HCT116 (cell line): ENCODE data around the gene KDM3B. TPM values are rescaled to one million over a fixed set of nuclear protein-coding genes. Genes with fewer than 3 reads are reported as not detected.
A peak's percentile ranks its signal among the peaks of the same experiment; 100 is the strongest.

Experiments
- ATAC-seq: fragments of 200-7000 bp; cut with Tn5 transposase; 2 replicates; pipeline ENCODE4 v1.9.1; 2020; ENCODE audit warnings: mild to moderate bottlenecking, moderate library complexity
- BruUV-seq: library from RNA; stranded (reverse); fragments of 400-500 nt; replicated peaks from 2 replicates; lab custom pipeline; 2021; lab: Mats Ljungman, UMichigan
- CTCF ChIA-PET: fragments of 300-600 bp; sonication (Branson Sonifier 250); formaldehyde crosslinking; loops from one replicate; lab custom pipeline; 2021; ENCODE audit warnings: antibody characterized with exemption; lab: Charles Lee
- POLR2A ChIA-PET: fragments of 300-600, 350-600 bp; sonication (Branson Sonifier 250); formaldehyde crosslinking; loops from one replicate; lab custom pipeline; 2021; ENCODE audit warnings: antibody characterized with exemption; lab: Charles Lee
- RAD21 ChIA-PET, 2 experiments: fragments of 300-600 bp; sonication (Branson Sonifier 250); formaldehyde crosslinking; loops; one replicate each; lab custom pipeline; 2023; ENCODE audit warnings: low total read pairs in 2 of 2; ENCODE audit not compliant: uncharacterized antibody in 2 of 2, unreplicated experiment in 2 of 2, low non-redundant PET in 1 of 2; lab: Charles Lee
- DNase-seq: peaks from one replicate; pipeline ENCODE4 v3.0.0-alpha.2; 2010; ENCODE audit warnings: low read depth, low spot score
- H2AFZ ChIP-seq: fragments of 200-600 bp; shearing (Covaris generic), sonication (generic); 2 replicates; pipeline ENCODE4 v1.6.1; 2017; ENCODE audit warnings: low read depth, mixed run types, mixed read lengths, antibody characterized with exemption, low read length; ENCODE audit not compliant: poor library complexity, severe bottlenecking
- H3K27ac ChIP-seq: 2 replicates; pipeline ENCODE4 v1.5.1; 2012; ENCODE audit warnings: low read depth, low read length
- H3K27me3 ChIP-seq: fragments of 200-600 bp; sonication (generic); 2 replicates; pipeline ENCODE4 v1.6.1; 2016; ENCODE audit warnings: mixed run types, low read length, mixed read lengths; ENCODE audit not compliant: insufficient read depth
- H3K36me3 ChIP-seq, 2 experiments: fragments of 200-500 bp in 1 of 2; fragments of 200-600 bp in 1 of 2; sonication (Bioruptor generic) in 1 of 2; sonication (generic) in 1 of 2; 2 replicates each; pipeline versions ENCODE4 v1.5.1 to v1.6.1; 2014 to 2016; ENCODE audit warnings: low read length in 2 of 2, inconsistent platforms in 1 of 2, mixed read lengths in 1 of 2, mixed run types in 1 of 2; ENCODE audit not compliant: insufficient read depth in 2 of 2, control insufficient read depth in 1 of 2
- H3K4me1 ChIP-seq, 2 experiments: fragments of 200-600 bp in 1 of 2; sonication (generic) in 1 of 2; 2 replicates each; pipeline versions ENCODE4 v1.5.1 to v1.6.1; 2012 to 2017; ENCODE audit warnings: low read length in 2 of 2, inconsistent platforms in 1 of 2, mild to moderate bottlenecking in 1 of 2, mixed read lengths in 1 of 2, mixed run types in 1 of 2, moderate library complexity in 1 of 2; ENCODE audit not compliant: insufficient read depth in 2 of 2, control insufficient read depth in 1 of 2
- H3K4me2 ChIP-seq: fragments of 200-600 bp; sonication (generic); 2 replicates; pipeline ENCODE4 v1.6.1; 2017; ENCODE audit warnings: mixed run types, low read length, mixed read lengths
- H3K4me3 ChIP-seq, 2 experiments: fragments of 200-600 bp in 1 of 2; sonication (generic) in 1 of 2; replicated peaks in 1 of 2; 2 replicates each; pipeline ENCODE4 v1.5.1; 2011 to 2016; ENCODE audit warnings: low read length in 2 of 2, control low read depth in 1 of 2, low read depth in 1 of 2, mild to moderate bottlenecking in 1 of 2, mixed read lengths in 1 of 2, mixed run types in 1 of 2
- H3K79me2 ChIP-seq: fragments of 200-600 bp; sonication (generic); 2 replicates; pipeline ENCODE4 v1.6.1; 2017; ENCODE audit warnings: mild to moderate bottlenecking, mixed run types, low read length, moderate library complexity, mixed read lengths; ENCODE audit not compliant: insufficient read depth
- H3K9ac ChIP-seq: fragments of 200-600 bp; sonication (generic); 2 replicates; pipeline ENCODE4 v1.6.1; 2016; ENCODE audit warnings: low read length, mixed read lengths
- H3K9me2 ChIP-seq: fragments of 200-600 bp; sonication (generic), shearing (Covaris generic); 2 replicates; pipeline ENCODE4 v1.6.1; 2017; ENCODE audit warnings: mixed run types, mild to moderate bottlenecking, moderate library complexity; ENCODE audit not compliant: insufficient read depth
- H3K9me3 ChIP-seq, 2 experiments: fragments of 200-500 bp in 1 of 2; fragments of 200-600 bp in 1 of 2; sonication (Bioruptor generic) in 1 of 2; sonication (generic) in 1 of 2; 2 replicates each; pipeline ENCODE4 v1.6.1; 2014 to 2017; ENCODE audit warnings: low read length in 2 of 2, mixed read lengths in 2 of 2, inconsistent platforms in 1 of 2, low read depth in 1 of 2, mild to moderate bottlenecking in 1 of 2, mixed run types in 1 of 2, moderate library complexity in 1 of 2; ENCODE audit not compliant: control insufficient read depth in 1 of 2, insufficient read depth in 1 of 2
- H4K20me1 ChIP-seq: fragments of 200-600 bp; sonication (generic), shearing (Covaris generic); 2 replicates; pipeline ENCODE4 v1.6.1; 2017; ENCODE audit warnings: mixed run types, mild to moderate bottlenecking, moderate library complexity; ENCODE audit not compliant: insufficient read depth
- CBX3 ChIP-seq: IDR thresholded peaks from 2 replicates; pipeline ENCODE4 v1.6.1; 2012; ENCODE audit warnings: low read depth
- EZH2phosphoT487 ChIP-seq: fragments of 200-600 bp; IDR thresholded peaks from 2 replicates; pipeline ENCODE4 v1.6.1; 2018; ENCODE audit warnings: antibody characterized with exemption, borderline replicate concordance
- JUND ChIP-seq: IDR thresholded peaks from 2 replicates; pipeline ENCODE4 v1.6.1; 2012
- POLR2A ChIP-seq: IDR thresholded peaks from 2 replicates; pipeline ENCODE4 v1.7.0; 2011; ENCODE audit warnings: borderline replicate concordance; ENCODE audit not compliant: insufficient read depth, insufficient read length; ENCODE audit errors: extremely low read depth
- POLR2AphosphoS5 ChIP-seq: IDR thresholded peaks from 2 replicates; pipeline ENCODE4 v1.6.1; 2011; ENCODE audit warnings: mild to moderate bottlenecking, low read depth, low read length, moderate library complexity
- RAD21 ChIP-seq: IDR thresholded peaks from 2 replicates; pipeline ENCODE4 v1.6.1; 2012; ENCODE audit warnings: low read depth, mild to moderate bottlenecking
- SIN3A ChIP-seq: IDR thresholded peaks from 2 replicates; pipeline ENCODE4 v1.6.1; 2012; ENCODE audit warnings: low read depth
- SP1 ChIP-seq: IDR thresholded peaks from 2 replicates; pipeline ENCODE4 v1.6.1; 2012; ENCODE audit warnings: low read depth
- SRF ChIP-seq: IDR thresholded peaks from 2 replicates; pipeline ENCODE4 v1.6.1; 2012; ENCODE audit warnings: low read depth
- ZNF274 ChIP-seq: fragments of 200-500 bp; sonication (Bioruptor generic); IDR thresholded peaks from 2 replicates; pipeline ENCODE4 v1.6.1; 2014; ENCODE audit warnings: mild to moderate bottlenecking, low read depth, low read length, inconsistent platforms
- intact Hi-C: fragments of 100-400 bp; cut with micrococcal nuclease; formaldehyde crosslinking; loops from 2 replicates; pipeline ENCODE4 v1.10.0; 2022
- total RNA-seq: library from RNA; stranded (reverse); gene quantifications from one replicate; pipeline ENCODE4 v1.2.1, GENCODE V29; 2021; ENCODE audit not compliant: unreplicated experiment
- TF ChIP-seq, protein P1 (sequence below), 3 experiments: fragments of 200-600 bp in 1 of 3; sonication (generic) in 1 of 3; IDR thresholded peaks in 2 of 3; conservative IDR thresholded peaks in 1 of 3; 2 replicates each; pipeline ENCODE4 v1.5.1; 2012 to 2017; ENCODE audit warnings: low read depth in 2 of 3, low read length in 2 of 3, antibody characterized with exemption in 1 of 3, borderline replicate concordance in 1 of 3, control low read depth in 1 of 3, mild to moderate bottlenecking in 1 of 3, mixed read lengths in 1 of 3, mixed run types in 1 of 3, moderate library complexity in 1 of 3; ENCODE audit not compliant: insufficient read depth in 1 of 3
- TF ChIP-seq, protein P2 (sequence below): IDR thresholded peaks from 2 replicates; pipeline ENCODE4 v1.6.1; 2011; ENCODE audit warnings: mild to moderate bottlenecking, low read length, moderate library complexity; ENCODE audit not compliant: insufficient replicate concordance; ENCODE audit errors: extremely low read depth
- TF ChIP-seq, protein P3 (sequence below): IDR thresholded peaks from 2 replicates; pipeline ENCODE4 v1.6.1; 2012

KDM3B gene
- total RNA-seq, 1 experiment from 2014 or later = 65.1 TPM

GRCh38 chr5:138468966-138469539 is 116.6 kb downstream of the KDM3B start:
- no peak overlapping the region for H3K9ac ChIP-seq
- DNase-seq (peak; percentile 78), ATAC-seq (no peak)
- H3K27me3 ChIP-seq = no peaks in the 10 kb centered on the region
- H3K79me2 ChIP-seq = peaks cover 31% of the 10 kb centered on the region
- H4K20me1 ChIP-seq = no peaks in the 10 kb centered on the region; the same call in 1 of the 2 replicates
- H3K27ac ChIP-seq = no peak overlapping the region
- BruUV-seq = no TSS peak
- no peak overlapping the region for H3K4me2 ChIP-seq
- POLR2A ChIA-PET = interaction anchor here (1.3 to 2.0 kb wide), 2 partner anchors 18 to 35 kb away, joined by 7 read pairs; no protein-coding TSS in a partner anchor
- CTCF ChIA-PET = interaction anchor here (0.9 kb wide), 1 partner anchor 35 kb away, joined by 3 read pairs; no protein-coding TSS in a partner anchor
- H3K9me3 ChIP-seq = no peaks in the 10 kb centered on the region
- TF ChIP-seq ZNF274 = no peak
- 0 out of 2 replicates have a peak, but pooled peaks have one; percentile 25 for TF ChIP-seq POLR2AphosphoS5
- no peak for TF ChIP-seq RAD21
- no peak for TF ChIP-seq EZH2phosphoT487
- peaks cover 4 to 22% of the 10 kb centered on the region in 2 experiments for H3K36me3 ChIP-seq
- no peak overlapping the region for H2AFZ ChIP-seq
- no peak overlapping the region for H3K4me3 ChIP-seq
- intact Hi-C loops = no loop called here
- no peaks in the 10 kb centered on the region for H3K9me2 ChIP-seq
- RAD21 ChIA-PET = no interaction called here
- H3K4me1 ChIP-seq = peaks cover 0 to 22% of the 10 kb centered on the region in 2 experiments; a peak in 3 of 4 replicates

DNA sequence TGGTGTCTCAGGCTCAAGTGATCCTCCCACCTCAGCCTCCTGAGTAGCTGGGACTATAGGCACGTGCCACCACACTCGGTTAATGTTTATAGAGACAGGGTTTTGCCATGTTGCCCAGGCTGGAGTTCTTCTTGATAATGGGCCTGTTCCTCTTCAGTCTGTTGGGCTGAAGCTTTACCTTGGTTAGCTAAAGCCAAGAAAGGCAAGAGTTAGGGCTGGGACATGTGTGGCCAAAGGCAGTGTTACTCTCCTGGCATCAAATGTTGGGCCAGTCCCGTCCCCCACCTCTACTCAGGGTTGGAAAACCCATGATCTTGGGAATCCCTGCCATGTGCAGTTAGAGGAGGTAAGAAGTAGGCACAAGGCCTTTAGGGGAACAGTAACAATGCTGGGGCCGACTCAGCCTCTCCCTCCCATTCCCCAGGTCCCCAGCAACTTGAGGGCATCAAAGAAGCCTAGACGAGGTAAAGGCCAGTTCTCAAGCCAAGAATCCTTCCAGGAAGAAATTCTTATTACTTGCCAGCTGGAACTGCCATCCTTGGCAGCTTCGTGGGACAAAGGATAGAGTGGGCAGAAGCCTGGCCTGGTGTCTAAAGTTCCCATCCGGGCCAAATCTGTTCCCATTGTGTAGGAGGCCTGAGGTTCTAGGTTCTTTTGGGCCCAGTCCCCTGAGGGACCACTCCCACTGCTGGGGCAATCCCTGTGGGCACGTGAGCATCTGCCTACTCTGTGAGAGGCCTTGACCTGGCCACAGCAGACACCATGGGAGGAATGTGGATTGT is 117.2 kb downstream of the KDM3B start:
- no peak overlapping the region for H2AFZ ChIP-seq
- H4K20me1 ChIP-seq = no peaks in the 10 kb centered on the region; the same call in 1 of the 2 replicates
- CTCF ChIA-PET = interaction anchor here (0.9 kb wide), 1 partner anchor 34 kb away, joined by 3 read pairs; no protein-coding TSS in a partner anchor
- POLR2A ChIA-PET = interaction anchor here (1.3 to 2.0 kb wide), 2 partner anchors 17 to 35 kb away, joined by 7 read pairs; no protein-coding TSS in a partner anchor
- H3K36me3 ChIP-seq = peaks cover 4 to 22% of the 10 kb centered on the region in 2 experiments
- RAD21 ChIA-PET = no interaction called here
- no TSS peak for BruUV-seq
- H3K4me1 ChIP-seq = peaks cover 0 to 16% of the 10 kb centered on the region in 2 experiments; a peak in 3 of 4 replicates
- TF ChIP-seq CBX3 (no peak), RAD21 (no peak), SRF (no peak), SIN3A (no peak), POLR2A (peak; percentile 93), SP1 (no peak), JUND (no peak), POLR2AphosphoS5 (peak; percentile 81)
- TF ChIP-seq, protein P1, sequence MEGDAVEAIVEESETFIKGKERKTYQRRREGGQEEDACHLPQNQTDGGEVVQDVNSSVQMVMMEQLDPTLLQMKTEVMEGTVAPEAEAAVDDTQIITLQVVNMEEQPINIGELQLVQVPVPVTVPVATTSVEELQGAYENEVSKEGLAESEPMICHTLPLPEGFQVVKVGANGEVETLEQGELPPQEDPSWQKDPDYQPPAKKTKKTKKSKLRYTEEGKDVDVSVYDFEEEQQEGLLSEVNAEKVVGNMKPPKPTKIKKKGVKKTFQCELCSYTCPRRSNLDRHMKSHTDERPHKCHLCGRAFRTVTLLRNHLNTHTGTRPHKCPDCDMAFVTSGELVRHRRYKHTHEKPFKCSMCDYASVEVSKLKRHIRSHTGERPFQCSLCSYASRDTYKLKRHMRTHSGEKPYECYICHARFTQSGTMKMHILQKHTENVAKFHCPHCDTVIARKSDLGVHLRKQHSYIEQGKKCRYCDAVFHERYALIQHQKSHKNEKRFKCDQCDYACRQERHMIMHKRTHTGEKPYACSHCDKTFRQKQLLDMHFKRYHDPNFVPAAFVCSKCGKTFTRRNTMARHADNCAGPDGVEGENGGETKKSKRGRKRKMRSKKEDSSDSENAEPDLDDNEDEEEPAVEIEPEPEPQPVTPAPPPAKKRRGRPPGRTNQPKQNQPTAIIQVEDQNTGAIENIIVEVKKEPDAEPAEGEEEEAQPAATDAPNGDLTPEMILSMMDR (IDR thresholded peaks at IDR 0.05 in 2 of 3, conservative IDR thresholded peaks at IDR 0.05 in 1 of 3; ENCODE audit: borderline replicate concordance in 1 of 3, insufficient read depth in 1 of 3, low read depth in 2 of 3, low read length in 2 of 3) = no peak
- TF ChIP-seq, protein P2, sequence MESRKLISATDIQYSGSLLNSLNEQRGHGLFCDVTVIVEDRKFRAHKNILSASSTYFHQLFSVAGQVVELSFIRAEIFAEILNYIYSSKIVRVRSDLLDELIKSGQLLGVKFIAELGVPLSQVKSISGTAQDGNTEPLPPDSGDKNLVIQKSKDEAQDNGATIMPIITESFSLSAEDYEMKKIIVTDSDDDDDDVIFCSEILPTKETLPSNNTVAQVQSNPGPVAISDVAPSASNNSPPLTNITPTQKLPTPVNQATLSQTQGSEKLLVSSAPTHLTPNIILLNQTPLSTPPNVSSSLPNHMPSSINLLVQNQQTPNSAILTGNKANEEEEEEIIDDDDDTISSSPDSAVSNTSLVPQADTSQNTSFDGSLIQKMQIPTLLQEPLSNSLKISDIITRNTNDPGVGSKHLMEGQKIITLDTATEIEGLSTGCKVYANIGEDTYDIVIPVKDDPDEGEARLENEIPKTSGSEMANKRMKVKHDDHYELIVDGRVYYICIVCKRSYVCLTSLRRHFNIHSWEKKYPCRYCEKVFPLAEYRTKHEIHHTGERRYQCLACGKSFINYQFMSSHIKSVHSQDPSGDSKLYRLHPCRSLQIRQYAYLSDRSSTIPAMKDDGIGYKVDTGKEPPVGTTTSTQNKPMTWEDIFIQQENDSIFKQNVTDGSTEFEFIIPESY = no peak
- TF ChIP-seq, protein P3, sequence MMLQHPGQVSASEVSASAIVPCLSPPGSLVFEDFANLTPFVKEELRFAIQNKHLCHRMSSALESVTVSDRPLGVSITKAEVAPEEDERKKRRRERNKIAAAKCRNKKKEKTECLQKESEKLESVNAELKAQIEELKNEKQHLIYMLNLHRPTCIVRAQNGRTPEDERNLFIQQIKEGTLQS = no peak
- ATAC-seq = no peak
- H3K4me2 ChIP-seq = no peak overlapping the region
- peak; percentile 88 for DNase-seq
- H3K27me3 ChIP-seq = no peaks in the 10 kb centered on the region
- H3K4me3 ChIP-seq = no peak overlapping the region
- H3K27ac ChIP-seq = 0 out of 2 replicates have a peak overlapping the region, but pooled peaks have one; percentile 2
- H3K9me2 ChIP-seq = no peaks in the 10 kb centered on the region
- H3K79me2 ChIP-seq = peaks cover 31% of the 10 kb centered on the region
- H3K9ac ChIP-seq = no peak overlapping the region
- H3K9me3 ChIP-seq = no peaks in the 10 kb centered on the region
- intact Hi-C loops = no loop called here
